Right lobe of liver (tissue), 6 donors: ENCODE measurements around the gene ACAN. TPM values are rescaled to one million over a fixed set of nuclear protein-coding genes. Genes with fewer than 3 reads are reported as not detected.

Source experiments
- ATAC-seq, 4 donors: fragments of 200-7000 bp; cut with Tn5 transposase; one replicate each; pipeline ENCODE4 v1.9.1; 2020; ENCODE audit warnings: mild to moderate bottlenecking in 4 of 4, moderate library complexity in 4 of 4
- DNase-seq, 3 donors: peaks; one replicate each; pipeline ENCODE4 v3.0.0-alpha.2; 2020
- H3K27ac ChIP-seq, 3 donors: fragments of 200-600 bp; one replicate each; pipeline ENCODE4 v1.8.0; 2022
- H3K27me3 ChIP-seq, 2 donors: fragments of 200-600 bp; one replicate each; pipeline ENCODE4 v1.8.0; 2022
- H3K36me3 ChIP-seq, 4 donors: fragments of 200-600 bp; sonication (generic) in 1 of 4; one replicate each; pipeline versions ENCODE4 v1.5.1 to v1.8.0; 2017 to 2022; ENCODE audit warnings: control low read depth in 1 of 4
- H3K4me1 ChIP-seq, 4 donors: fragments of 200-600 bp; sonication (generic) in 1 of 4; one replicate each; pipeline versions ENCODE4 v1.5.1 to v1.8.0; 2017 to 2022; ENCODE audit warnings: control low read depth in 1 of 4
- H3K4me3 ChIP-seq, 3 donors: fragments of 200-600 bp; one replicate each; pipeline ENCODE4 v1.8.0; 2022
- H3K9me3 ChIP-seq, 4 donors: fragments of 200-600 bp; sonication (generic) in 1 of 4; one replicate each; pipeline versions ENCODE4 v1.5.1 to v1.8.0; 2017 to 2022; ENCODE audit warnings: control low read depth in 1 of 4
- CTCF ChIP-seq, 4 donors: fragments of 200-600 bp in 3 of 4; fragments of 450-650 bp in 1 of 4; IDR thresholded peaks; one replicate each; pipeline versions ENCODE4 v1.5.1 to v1.8.0; 2016 to 2022; ENCODE audit warnings: antibody characterized with exemption in 4 of 4, mild to moderate bottlenecking in 2 of 4
- POLR2A ChIP-seq: fragments of 450-650 bp; IDR thresholded peaks from one replicate; pipeline ENCODE4 v1.6.1; 2017; ENCODE audit warnings: antibody characterized with exemption, mild to moderate bottlenecking
- WGBS: methylation state at CpG from one replicate; pipeline ENCODE4 v1.1.6; 2018; ENCODE audit warnings: low coverage, low lambda C conversion rate; ENCODE audit not compliant: insufficient coverage; ENCODE audit errors: missing lambda C conversion rate; 5-methylcytosine and 5-hydroxymethylcytosine counted together
- intact Hi-C, 2 donors: fragments of 100-400 bp; cut with DNase I; formaldehyde crosslinking; loops; one replicate each; pipeline versions ENCODE4 v1.11.2 to v1.14.1; 2022
- total RNA-seq, 6 experiments: library from RNA; depleted of rRNA in 2 of 6; stranded (reverse); fragments of >200 nt in 2 of 6; fragmentation: NEBNext Ultra II Directional in 3 of 6; extraction: Animal tissue kit (Norgen Biotek cat#: 25700) in 3 of 6; gene quantifications; one replicate each; pipeline versions ENCODE4 v1.1.0 to v1.2.4, GENCODE V29; 2016 to 2023
- donor health status: DM: no; HTN: yes; CAD: no.
- donor health status: DM: no; HTN: no; CAD: no.
- donor health status: DM: no; HTN: no; CAD: no.
- donor health status: DM: no; HTN: yes; CAD: no.
- donor health status: DM: no; HTN: yes; CAD: no.

The ACAN gene
- total RNA-seq, 6 experiments from 2014 or later = 0.07 TPM; not detected in 5

- DNase-seq (no peak), ATAC-seq (no peak)
- intact Hi-C loops = no loop called here
- no peaks in the 10 kb centered on the region for H3K9me3 ChIP-seq
- H3K4me3 ChIP-seq = no peak overlapping the region
- no peaks in the 10 kb centered on the region for H3K27me3 ChIP-seq
- H3K36me3 ChIP-seq = no peaks in the 10 kb centered on the region
- no peak overlapping the region for H3K27ac ChIP-seq
- no peaks in the 10 kb centered on the region for H3K4me1 ChIP-seq
- TF ChIP-seq POLR2A = no peak
- no peak for TF ChIP-seq CTCF (IDR thresholded peaks at IDR 0.05)
- WGBS = 35% methylated on average over 1 of the region's 1 CpG
These were observed 60.2 kb downstream of the ACAN start for GRCh38 chr15:88863412-88863811.

- Histone ChIP-seq H3K4me1 (no peaks in the 10 kb centered on the region), H3K9me3 (no peaks in the 10 kb centered on the region), H3K36me3 (no peaks in the 10 kb centered on the region), H3K4me3 (no peak overlapping the region), H3K27me3 (no peaks in the 10 kb centered on the region), H3K27ac (no peak overlapping the region)
- intact Hi-C loops = no loop called here
- TF ChIP-seq CTCF (IDR thresholded peaks at IDR 0.05) (no peak), POLR2A (no peak)
- 28% methylated on average over 4 of the region's 4 CpGs for WGBS
- ATAC-seq = no peak
- no peak for DNase-seq
These were observed 61.7 kb downstream of the ACAN start for GRCh38 chr15:88864861-88865497.

GRCh38 chr15:88865498-88866099 lies 62.4 kb downstream of the ACAN start:
- Histone ChIP-seq H3K4me1 (no peaks in the 10 kb centered on the region), H3K27me3 (no peaks in the 10 kb centered on the region), H3K4me3 (no peak overlapping the region), H3K27ac (no peak overlapping the region), H3K36me3 (no peaks in the 10 kb centered on the region), H3K9me3 (no peaks in the 10 kb centered on the region)
- peak in 1 of 3 donors; percentile 9 for DNase-seq
- TF ChIP-seq POLR2A (no peak), CTCF (IDR thresholded peaks at IDR 0.05) (no peak)
- WGBS = 50% methylated on average over 5 of the region's 6 CpGs
- ATAC-seq = no peak
- intact Hi-C loops = no loop called here

- 77% methylated on average over 9 of the region's 10 CpGs for WGBS
- Histone ChIP-seq H3K4me3 (no peak overlapping the region), H3K27me3 (no peaks in the 10 kb centered on the region), H3K4me1 (no peaks in the 10 kb centered on the region), H3K36me3 (no peaks in the 10 kb centered on the region), H3K9me3 (no peaks in the 10 kb centered on the region), H3K27ac (no peak overlapping the region)
- intact Hi-C loops = no loop called here
- peak in 1 of 3 donors; percentile 9 for DNase-seq
- no peak for ATAC-seq
- TF ChIP-seq POLR2A (no peak), CTCF (IDR thresholded peaks at IDR 0.05) (no peak)
These were observed 63.2 kb downstream of the ACAN start for GRCh38 chr15:88866295-88866881.
